Muscle of leg (tissue), 11 donors: ENCODE data around the gene CACNA1D. TPM values are rescaled to one million over a fixed set of nuclear protein-coding genes. Genes with fewer than 3 reads are reported as not detected.

Source experiments
- DNase-seq: peaks from one replicate; pipeline ENCODE4 v3.0.0; 2013
- H3K27ac ChIP-seq: one replicate; pipeline ENCODE4 v1.5.1; 2013; ENCODE audit warnings: mild to moderate bottlenecking, low read length, control low read depth
- H3K27me3 ChIP-seq: one replicate; pipeline ENCODE4 v1.6.1; 2013; ENCODE audit warnings: low read length; ENCODE audit not compliant: control insufficient read depth, insufficient read depth
- H3K36me3 ChIP-seq: one replicate; pipeline ENCODE4 v1.6.1; 2013; ENCODE audit warnings: low read length; ENCODE audit not compliant: control insufficient read depth, insufficient read depth
- H3K4me1 ChIP-seq: one replicate; pipeline ENCODE4 v1.6.1; 2013; ENCODE audit warnings: low read length; ENCODE audit not compliant: control insufficient read depth, insufficient read depth
- H3K4me3 ChIP-seq: one replicate; pipeline ENCODE4 v1.5.1; 2013; ENCODE audit warnings: low read length, control low read depth
- H3K9me3 ChIP-seq: replicated peaks from 2 replicates; pipeline ENCODE4 v1.6.1; 2013; ENCODE audit warnings: low read depth, low read length; ENCODE audit not compliant: control insufficient read depth
- WGBS: methylation state at CpG from one replicate; pipeline ENCODE4 v1.1.5; 2013; ENCODE audit warnings: missing lambda C conversion rate; ENCODE audit not compliant: insufficient coverage; 5-methylcytosine and 5-hydroxymethylcytosine counted together
- polyA plus RNA-seq, 8 donors: library from polyadenylated mRNA; unstranded; fragments of 120-200 nt; gene quantifications; one replicate each; pipeline versions ENCODE4 v1.2.1 to v1.2.3, GENCODE V29; 2013; ENCODE audit warnings: inconsistent platforms in 1 of 8, low replicate concordance in 1 of 8; ENCODE audit not compliant: insufficient read length in 8 of 8, insufficient read depth in 1 of 8
- total RNA-seq: library from RNA; stranded (reverse); fragments of 120-200 nt; gene quantifications from one replicate; pipeline ENCODE4 v1.2.4, GENCODE V29; 2013

CACNA1D gene
- total and polyA plus RNA-seq, 9 donors: 0.86 to 6.3 (median 2.1) TPM

GRCh38 chr3:53478921-53479664, 15.3 kb upstream of the CACNA1D start:
- Histone ChIP-seq H3K4me1 (no peaks in the 10 kb centered on the region), H3K27me3 (no peaks in the 10 kb centered on the region), H3K27ac (no peak overlapping the region), H3K4me3 (no peak overlapping the region), H3K9me3 (no peaks in the 10 kb centered on the region), H3K36me3 (no peaks in the 10 kb centered on the region)
- WGBS: 53% methylated on average over 3 of the region's 4 CpGs
- no peak for DNase-seq

GRCh38 chr3:53482227-53482626, 12.2 kb upstream of the CACNA1D start:
- H3K27ac ChIP-seq: no peak overlapping the region
- peaks cover 1% of the 10 kb centered on the region for H3K27me3 ChIP-seq
- no peaks in the 10 kb centered on the region for H3K9me3 ChIP-seq
- no peaks in the 10 kb centered on the region for H3K4me1 ChIP-seq
- no peak for DNase-seq
- no peak overlapping the region for H3K4me3 ChIP-seq
- whole genome bisulfite sequencing: 100% methylated on average over 1 of the region's 1 CpG
- no peaks in the 10 kb centered on the region for H3K36me3 ChIP-seq

GRCh38 chr3:53483821-53484220, 10.6 kb upstream of the CACNA1D start:
- H3K4me1 ChIP-seq: no peaks in the 10 kb centered on the region
- peaks cover 2% of the 10 kb centered on the region for H3K27me3 ChIP-seq
- peak; percentile 61 for DNase-seq
- H3K9me3 ChIP-seq: no peaks in the 10 kb centered on the region
- no peaks in the 10 kb centered on the region for H3K36me3 ChIP-seq
- no peak overlapping the region for H3K27ac ChIP-seq
- H3K4me3 ChIP-seq: no peak overlapping the region
- WGBS: no CpG with 5 or more reads among the region's 2 CpGs

GRCh38 chr3:53484984-53485383, 9.4 kb upstream of the CACNA1D start:
- Histone ChIP-seq H3K4me1 (no peaks in the 10 kb centered on the region), H3K9me3 (no peaks in the 10 kb centered on the region), H3K27me3 (peaks cover 4% of the 10 kb centered on the region), H3K27ac (no peak overlapping the region), H3K36me3 (no peaks in the 10 kb centered on the region), H3K4me3 (no peak overlapping the region)
- WGBS: no CpG with 5 or more reads among the region's 1 CpG
- DNase-seq: no peak

GRCh38 chr3:53485675-53486403, 8.6 kb upstream of the CACNA1D start:
- Histone ChIP-seq H3K9me3 (no peaks in the 10 kb centered on the region), H3K27me3 (peaks cover 6% of the 10 kb centered on the region), H3K4me3 (no peak overlapping the region), H3K4me1 (no peaks in the 10 kb centered on the region), H3K36me3 (no peaks in the 10 kb centered on the region), H3K27ac (no peak overlapping the region)
- DNase-seq: no peak
- 67% methylated on average over 1 of the region's 3 CpGs for WGBS

- Histone ChIP-seq H3K4me1 (no peaks in the 10 kb centered on the region), H3K9me3 (no peaks in the 10 kb centered on the region), H3K27me3 (peaks cover 10% of the 10 kb centered on the region), H3K4me3 (no peak overlapping the region), H3K36me3 (no peaks in the 10 kb centered on the region), H3K27ac (no peak overlapping the region)
- 63% methylated on average over 2 of the region's 6 CpGs for WGBS
- no peak for DNase-seq
These were observed 7.3 kb upstream of the CACNA1D start for GRCh38 chr3:53486961-53487654.

- Histone ChIP-seq H3K27me3 (peaks cover 26% of the 10 kb centered on the region), H3K4me1 (peaks cover 6% of the 10 kb centered on the region), H3K9me3 (no peaks in the 10 kb centered on the region), H3K27ac (no peak overlapping the region), H3K4me3 (no peak overlapping the region), H3K36me3 (no peaks in the 10 kb centered on the region)
- WGBS: no CpG with 5 or more reads among the region's 2 CpGs
- no peak for DNase-seq
These were observed 5.0 kb upstream of the CACNA1D start for GRCh38 chr3:53489386-53489785.

- WGBS: 33% methylated on average over 5 of the region's 7 CpGs
- DNase-seq: no peak
- H3K4me1 ChIP-seq: peaks cover 8% of the 10 kb centered on the region
- H3K36me3 ChIP-seq: no peaks in the 10 kb centered on the region
- H3K4me3 ChIP-seq: no peak overlapping the region
- H3K9me3 ChIP-seq: no peaks in the 10 kb centered on the region
- H3K27ac ChIP-seq: no peak overlapping the region
- H3K27me3 ChIP-seq: peaks cover 30% of the 10 kb centered on the region
These were observed 4.5 kb upstream of the CACNA1D start for GRCh38 chr3:53489787-53490458.

GRCh38 chr3:53490459-53490968, 3.9 kb upstream of the CACNA1D start:
- 53% methylated on average over 2 of the region's 4 CpGs for WGBS
- peaks cover 35% of the 10 kb centered on the region for H3K27me3 ChIP-seq

More at GRCh38 chr3:53490459-53490968, 3.9 kb upstream of the CACNA1D start:
- Histone ChIP-seq H3K36me3 (no peaks in the 10 kb centered on the region), H3K27ac (no peak overlapping the region), H3K4me1 (peaks cover 14% of the 10 kb centered on the region), H3K9me3 (no peaks in the 10 kb centered on the region), H3K4me3 (no peak overlapping the region)
- no peak for DNase-seq
